HepG2 (cell line): ENCODE data around the gene TLCD3B. TPM values are rescaled to one million over a fixed set of nuclear protein-coding genes. Genes with fewer than 3 reads are reported as not detected.

Source experiments
- EP300 ChIP-seq, 3 experiments: sonication (generic) in 1 of 3; formaldehyde crosslinking in 1 of 3; IDR thresholded peaks; 2 replicates each; pipeline versions ENCODE4 v1.5.1 to v1.6.1; 2011 to 2020; ENCODE audit warnings: low read depth in 2 of 3, low read length in 2 of 3, borderline replicate concordance in 1 of 3, improper control_type of control experiment in 1 of 3, mild to moderate bottlenecking in 1 of 3, missing genetic modification reagents in 1 of 3, moderate library complexity in 1 of 3
- ISL2 ChIP-seq: sonication (generic); formaldehyde crosslinking; IDR thresholded peaks from 2 replicates; pipeline ENCODE4 v1.5.0; 2020; ENCODE audit warnings: missing genetic modification reagents
- KDM6A ChIP-seq: IDR thresholded peaks from 2 replicates; pipeline ENCODE4 v1.6.1; 2016; ENCODE audit warnings: low read depth
- MAFF ChIP-seq: IDR thresholded peaks from 2 replicates; pipeline ENCODE4 v1.6.1; 2011; ENCODE audit warnings: low read depth, low read length, improper control_type of control experiment
- NFKB2 ChIP-seq: sonication (generic); formaldehyde crosslinking; IDR thresholded peaks from 2 replicates; pipeline ENCODE4 v1.4.0; 2020; ENCODE audit warnings: missing genetic modification reagents, borderline replicate concordance
- SMARCC2 ChIP-seq: fragments of 450-650 bp; IDR thresholded peaks from 2 replicates; pipeline ENCODE4 v1.6.1; 2017; ENCODE audit warnings: antibody characterized with exemption, mild to moderate bottlenecking
- SOX13 ChIP-seq, 3 experiments: fragments of 450-650 bp in 1 of 3; sonication (generic) in 1 of 3; formaldehyde crosslinking in 1 of 3; IDR thresholded peaks in 2 of 3; conservative IDR thresholded peaks in 1 of 3; 2 replicates each; pipeline versions ENCODE4 v1.5.0 to v1.6.1; 2016 to 2020; ENCODE audit warnings: antibody characterized with exemption in 1 of 3, mild to moderate bottlenecking in 1 of 3, missing compliant biosample characterization in 1 of 3, missing genetic modification reagents in 1 of 3, moderate library complexity in 1 of 3
- ZNF10 ChIP-seq: sonication (generic); formaldehyde crosslinking; IDR thresholded peaks from 2 replicates; pipeline ENCODE4 v1.4.0; 2020; ENCODE audit warnings: mild to moderate bottlenecking, low read depth, missing genetic modification reagents, borderline replicate concordance
- ZNF12 ChIP-seq: sonication (generic); formaldehyde crosslinking; IDR thresholded peaks from 2 replicates; pipeline ENCODE4 v1.5.0; 2020; ENCODE audit warnings: missing genetic modification reagents
- ZNF263 ChIP-seq: sonication (generic); formaldehyde crosslinking; IDR thresholded peaks from 2 replicates; pipeline ENCODE4 v1.4.0; 2020; ENCODE audit warnings: missing genetic modification reagents
- ZNF496 ChIP-seq: sonication (generic); formaldehyde crosslinking; IDR thresholded peaks from 2 replicates; pipeline ENCODE4 v1.8.1; 2023; ENCODE audit warnings: mild to moderate bottlenecking, moderate library complexity, missing genetic modification reagents; ENCODE audit not compliant: insufficient replicate concordance
- polyA plus RNA-seq, 8 experiments: library from polyadenylated mRNA; depleted of rRNA in 3 of 8; stranded (reverse) in 7 of 8; unstranded in 1 of 8; fragments of >200 nt; fragmentation: Illumina TruSeq in 4 of 8; extraction: Trizol in 4 of 8; gene quantifications; 2 replicates each; pipeline versions ENCODE4 v1.2.1 to v1.2.3, GENCODE V29; 2011 to 2016; ENCODE audit warnings: low read depth in 4 of 8, missing spikeins in 1 of 8, mixed read lengths in 1 of 8; ENCODE audit not compliant: insufficient read depth in 1 of 8
- total RNA-seq, 5 experiments: library from RNA; depleted of rRNA; stranded (reverse); fragments of >200 nt; fragmentation: Illumina TruSeq; extraction: Trizol; gene quantifications; 2 replicates each; pipeline ENCODE4 v1.2.3, GENCODE V29; 2016; ENCODE audit warnings: low read depth in 1 of 5
- TF ChIP-seq, protein P1 (sequence below): sonication (generic); formaldehyde crosslinking; IDR thresholded peaks from 2 replicates; pipeline ENCODE4 v1.4.0; 2020; ENCODE audit warnings: mild to moderate bottlenecking, missing genetic modification reagents
- TF ChIP-seq, protein P2 (sequence below): sonication (generic); formaldehyde crosslinking; IDR thresholded peaks from 2 replicates; pipeline ENCODE4 v1.4.0; 2020; ENCODE audit warnings: low read depth, mild to moderate bottlenecking, missing genetic modification reagents
- TF ChIP-seq, protein P3 (sequence below): sonication (generic); formaldehyde crosslinking; IDR thresholded peaks from 2 replicates; pipeline ENCODE4 v1.5.0; 2020; ENCODE audit warnings: missing genetic modification reagents
- TF ChIP-seq, protein P4 (sequence below): sonication (generic); formaldehyde crosslinking; conservative IDR thresholded peaks from 2 replicates; pipeline ENCODE4 v1.5.0; 2020; ENCODE audit warnings: missing genetic modification reagents

TLCD3B gene
- total and polyA plus RNA-seq, 2 of the 13 experiments (the other 11 are each of a cell fraction or from before 2014, with no cell fraction given) = not detected

DNA sequence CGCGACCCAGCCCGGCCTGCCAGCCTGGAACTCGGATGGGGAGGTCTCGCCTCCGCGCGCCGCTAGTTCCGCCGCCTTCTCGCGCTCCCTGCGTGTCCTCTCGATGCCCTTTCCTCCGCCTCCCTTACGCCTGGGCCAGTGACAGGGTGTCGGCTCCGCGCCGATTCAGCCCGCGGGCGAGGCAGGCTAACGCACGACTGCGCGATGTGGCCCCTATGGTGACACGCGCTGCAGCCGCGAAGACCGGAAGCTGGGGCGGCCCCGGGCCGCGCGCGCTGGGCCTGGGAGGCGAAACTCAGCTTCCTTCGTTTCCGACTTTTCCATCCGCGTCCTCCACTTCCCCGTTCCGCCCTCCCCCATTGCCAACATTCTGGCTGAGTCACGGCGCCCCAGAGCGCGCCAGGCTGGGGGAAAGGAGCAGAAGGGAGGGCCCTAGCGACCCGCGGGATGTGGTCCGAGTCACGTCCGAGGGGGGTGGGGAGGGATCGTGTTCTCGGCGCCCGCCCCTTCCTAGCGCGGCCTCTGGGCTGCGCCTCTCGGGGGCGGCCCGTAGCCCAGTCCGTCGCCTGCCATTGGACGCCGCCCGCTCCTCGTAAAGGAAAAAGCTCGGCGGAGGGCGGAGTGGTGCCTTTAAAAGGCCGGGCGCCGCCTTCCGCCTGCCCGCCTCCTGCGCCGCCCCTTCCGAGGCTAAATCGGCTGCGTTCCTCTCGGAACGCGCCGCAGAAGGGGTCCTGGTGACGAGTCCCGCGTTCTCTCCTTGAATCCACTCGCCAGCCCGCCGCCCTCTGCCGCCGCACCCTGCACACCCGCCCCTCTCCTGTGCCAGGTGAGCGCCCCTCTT, 34.3 kb upstream of the TLCD3B start, which contains the start of gene ALDOA (continued):
- TF ChIP-seq, protein P1, sequence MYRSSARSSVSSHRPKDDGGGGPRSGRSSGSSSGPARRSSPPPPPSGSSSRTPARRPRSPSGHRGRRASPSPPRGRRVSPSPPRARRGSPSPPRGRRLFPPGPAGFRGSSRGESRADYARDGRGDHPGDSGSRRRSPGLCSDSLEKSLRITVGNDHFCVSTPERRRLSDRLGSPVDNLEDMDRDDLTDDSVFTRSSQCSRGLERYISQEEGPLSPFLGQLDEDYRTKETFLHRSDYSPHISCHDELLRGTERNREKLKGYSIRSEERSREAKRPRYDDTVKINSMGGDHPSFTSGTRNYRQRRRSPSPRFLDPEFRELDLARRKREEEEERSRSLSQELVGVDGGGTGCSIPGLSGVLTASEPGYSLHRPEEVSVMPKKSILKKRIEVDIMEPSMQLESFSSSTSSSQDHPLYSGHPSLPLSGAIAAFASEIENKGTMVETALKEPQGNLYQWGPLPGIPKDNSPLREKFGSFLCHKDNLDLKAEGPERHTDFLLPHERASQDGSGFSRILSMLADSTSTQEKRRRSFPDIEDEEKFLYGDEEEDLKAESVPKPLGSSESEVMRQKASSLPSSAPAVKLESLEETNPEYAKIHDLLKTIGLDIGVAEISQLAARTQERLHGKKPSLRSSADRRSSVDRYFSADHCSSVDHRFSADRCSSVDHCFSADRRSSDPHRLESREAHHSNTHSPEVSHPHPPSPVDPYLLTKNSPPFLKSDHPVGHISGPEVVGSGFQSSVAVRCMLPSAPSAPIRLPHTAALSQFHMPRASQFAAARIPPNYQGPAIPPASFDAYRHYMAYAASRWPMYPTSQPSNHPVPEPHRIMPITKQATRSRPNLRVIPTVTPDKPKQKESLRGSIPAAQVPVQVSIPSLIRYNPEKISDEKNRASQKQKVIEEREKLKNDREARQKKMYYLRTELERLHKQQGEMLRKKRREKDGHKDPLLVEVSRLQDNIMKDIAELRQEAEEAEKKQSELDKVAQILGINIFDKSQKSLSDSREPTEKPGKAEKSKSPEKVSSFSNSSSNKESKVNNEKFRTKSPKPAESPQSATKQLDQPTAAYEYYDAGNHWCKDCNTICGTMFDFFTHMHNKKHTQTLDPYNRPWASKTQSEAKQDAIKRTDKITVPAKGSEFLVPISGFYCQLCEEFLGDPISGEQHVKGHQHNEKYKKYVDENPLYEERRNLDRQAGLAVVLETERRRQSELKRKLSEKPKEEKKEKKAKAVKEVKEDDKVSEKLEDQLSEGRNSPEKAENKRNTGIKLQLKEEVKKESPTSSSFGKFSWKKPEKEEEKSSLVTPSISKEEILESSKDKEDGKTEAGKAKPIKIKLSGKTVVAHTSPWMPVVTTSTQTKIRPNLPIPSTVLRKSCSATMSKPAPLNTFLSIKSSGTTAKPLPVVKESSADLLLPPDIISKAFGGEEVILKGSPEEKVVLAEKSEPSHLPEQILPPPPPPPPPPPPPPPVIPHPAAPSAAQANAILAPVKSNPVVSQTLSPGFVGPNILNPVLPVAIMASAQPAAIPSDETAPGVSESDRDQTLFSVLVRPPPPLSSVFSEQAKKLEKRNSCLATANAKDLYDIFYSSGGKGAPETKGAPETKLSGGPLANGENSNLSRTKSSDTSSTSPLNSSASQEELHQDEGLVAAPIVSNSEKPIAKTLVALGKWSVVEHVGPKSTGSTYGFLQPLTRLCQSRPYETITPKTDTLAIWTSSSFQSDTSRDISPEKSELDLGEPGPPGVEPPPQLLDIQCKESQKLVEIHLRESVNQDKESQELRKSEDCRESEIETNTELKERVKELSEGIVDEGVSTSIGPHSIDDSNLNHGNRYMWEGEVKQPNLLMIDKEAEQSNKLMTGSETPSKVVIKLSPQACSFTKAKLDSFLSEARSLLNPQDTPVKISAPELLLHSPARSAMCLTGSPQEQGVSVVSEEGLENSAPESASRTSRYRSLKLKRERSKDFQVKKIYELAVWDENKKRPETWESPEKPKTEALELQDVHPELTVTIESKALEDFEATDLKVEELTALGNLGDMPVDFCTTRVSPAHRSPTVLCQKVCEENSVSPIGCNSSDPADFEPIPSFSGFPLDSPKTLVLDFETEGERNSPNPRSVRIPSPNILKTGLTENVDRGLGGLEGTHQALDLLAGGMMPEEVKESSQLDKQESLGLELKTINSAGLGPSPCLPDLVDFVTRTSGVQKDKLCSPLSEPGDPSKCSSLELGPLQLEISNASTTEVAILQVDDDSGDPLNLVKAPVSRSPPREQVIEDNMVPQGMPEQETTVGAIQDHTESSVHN (CRISPR knock-in tag) = no peak; the same call in none of the 2 replicates
- TF ChIP-seq NFKB2 (CRISPR knock-in tag) = peak; percentile 85; the same call in 1 of the 2 replicates
- TF ChIP-seq, protein P2, sequence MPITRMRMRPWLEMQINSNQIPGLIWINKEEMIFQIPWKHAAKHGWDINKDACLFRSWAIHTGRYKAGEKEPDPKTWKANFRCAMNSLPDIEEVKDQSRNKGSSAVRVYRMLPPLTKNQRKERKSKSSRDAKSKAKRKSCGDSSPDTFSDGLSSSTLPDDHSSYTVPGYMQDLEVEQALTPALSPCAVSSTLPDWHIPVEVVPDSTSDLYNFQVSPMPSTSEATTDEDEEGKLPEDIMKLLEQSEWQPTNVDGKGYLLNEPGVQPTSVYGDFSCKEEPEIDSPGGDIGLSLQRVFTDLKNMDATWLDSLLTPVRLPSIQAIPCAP (CRISPR knock-in tag) = no peak; the same call in 1 of the 2 replicates
- peak; percentile 79 for TF ChIP-seq ZNF263
- TF ChIP-seq, protein P3, sequence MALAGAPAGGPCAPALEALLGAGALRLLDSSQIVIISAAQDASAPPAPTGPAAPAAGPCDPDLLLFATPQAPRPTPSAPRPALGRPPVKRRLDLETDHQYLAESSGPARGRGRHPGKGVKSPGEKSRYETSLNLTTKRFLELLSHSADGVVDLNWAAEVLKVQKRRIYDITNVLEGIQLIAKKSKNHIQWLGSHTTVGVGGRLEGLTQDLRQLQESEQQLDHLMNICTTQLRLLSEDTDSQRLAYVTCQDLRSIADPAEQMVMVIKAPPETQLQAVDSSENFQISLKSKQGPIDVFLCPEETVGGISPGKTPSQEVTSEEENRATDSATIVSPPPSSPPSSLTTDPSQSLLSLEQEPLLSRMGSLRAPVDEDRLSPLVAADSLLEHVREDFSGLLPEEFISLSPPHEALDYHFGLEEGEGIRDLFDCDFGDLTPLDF (CRISPR knock-in tag) = peak; percentile 94
- no peak for TF ChIP-seq SMARCC2
- TF ChIP-seq KDM6A = peak; percentile 84
- TF ChIP-seq ISL2 (CRISPR knock-in tag) = peak; percentile 74
- TF ChIP-seq EP300 (IDR thresholded peaks at IDR 0.05; ENCODE audit: low read depth in 2 of 2, low read length in 2 of 2) = peak; percentile 3 to 87
- TF ChIP-seq EP300 (CRISPR knock-in tag; IDR thresholded peaks at IDR 0.05; ENCODE audit: borderline replicate concordance) = peak; percentile 90
- no peak for TF ChIP-seq ZNF10 (CRISPR knock-in tag)
- peak; percentile 68; the same call in 1 of the 2 replicates for TF ChIP-seq MAFF
- TF ChIP-seq SOX13 (IDR thresholded peaks at IDR 0.05) = peak; percentile 38; the same call in 1 of the 2 replicates
- no peak; a peak in 1 of 4 replicates for TF ChIP-seq SOX13 (CRISPR knock-in tag; conservative IDR thresholded peaks at IDR 0.05 in 1 of 2, IDR thresholded peaks at IDR 0.05 in 1 of 2)
- TF ChIP-seq, protein P4, sequence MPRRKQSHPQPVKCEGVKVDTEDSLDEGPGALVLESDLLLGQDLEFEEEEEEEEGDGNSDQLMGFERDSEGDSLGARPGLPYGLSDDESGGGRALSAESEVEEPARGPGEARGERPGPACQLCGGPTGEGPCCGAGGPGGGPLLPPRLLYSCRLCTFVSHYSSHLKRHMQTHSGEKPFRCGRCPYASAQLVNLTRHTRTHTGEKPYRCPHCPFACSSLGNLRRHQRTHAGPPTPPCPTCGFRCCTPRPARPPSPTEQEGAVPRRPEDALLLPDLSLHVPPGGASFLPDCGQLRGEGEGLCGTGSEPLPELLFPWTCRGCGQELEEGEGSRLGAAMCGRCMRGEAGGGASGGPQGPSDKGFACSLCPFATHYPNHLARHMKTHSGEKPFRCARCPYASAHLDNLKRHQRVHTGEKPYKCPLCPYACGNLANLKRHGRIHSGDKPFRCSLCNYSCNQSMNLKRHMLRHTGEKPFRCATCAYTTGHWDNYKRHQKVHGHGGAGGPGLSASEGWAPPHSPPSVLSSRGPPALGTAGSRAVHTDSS (CRISPR knock-in tag) = no peak; the same call in 1 of the 2 replicates
- no peak for TF ChIP-seq ZNF496 (CRISPR knock-in tag)
- peak; percentile 64 for TF ChIP-seq ZNF12 (CRISPR knock-in tag)
